Epithelial cell of proximal tubule (primary cell): ENCODE results near the gene POLE. TPM values are rescaled to one million over a fixed set of nuclear protein-coding genes. Genes with fewer than 3 reads are reported as not detected.
"Not testable (repeated sequence)": the region's sequence is repeated elsewhere in the genome, so short reads cannot be mapped to it uniquely, and the experiment has no call there.

Experiments used
- DNase-seq: peaks from one replicate; pipeline ENCODE4 v3.0.0-alpha.2; 2011; ENCODE audit warnings: low read depth
- H3K4me3 ChIP-seq: 2 replicates; pipeline ENCODE4 v1.5.1; 2011; ENCODE audit warnings: low read depth, mild to moderate bottlenecking, low read length
- CTCF ChIP-seq: conservative IDR thresholded peaks from 2 replicates; pipeline ENCODE4 v1.5.1; 2012; ENCODE audit warnings: low read depth, mild to moderate bottlenecking, low read length
- total RNA-seq: library from RNA; depleted of rRNA; stranded (reverse); fragments of >200 nt; gene quantifications from 2 replicates; pipeline ENCODE4 v1.2.3, GENCODE V29; 2015

Gene POLE
- total RNA-seq, 1 donor from 2014 or later, result 37.9 TPM

- H3K4me3 ChIP-seq, result peak overlapping the region; percentile 57
- DNase-seq, result no peak
- TF ChIP-seq CTCF, result peak; percentile 77
Measured at GRCh38 chr12:132600048-132601032, 86.8 kb downstream of the POLE start.

GRCh38 chr12:132599502-132599901 is 87.6 kb downstream of the POLE start:
- not testable (repeated sequence) for H3K4me3 ChIP-seq

GRCh38 chr12:132597333-132598316 is 89.5 kb downstream of the POLE start:
- H3K4me3 ChIP-seq, result peak overlapping the region; percentile 57
- no peak for DNase-seq
- no peak for TF ChIP-seq CTCF

More at GRCh38 chr12:132599502-132599901, 87.6 kb downstream of the POLE start:
- DNase-seq, result not testable (repeated sequence)

- DNase-seq, result no peak
- TF ChIP-seq CTCF, result no peak
Measured at GRCh38 chr12:132596016-132596415, 91.1 kb downstream of the POLE start.

GRCh38 chr12:132595183-132595582 is 92.0 kb downstream of the POLE start:
- TF ChIP-seq CTCF, result no peak
- DNase-seq, result no peak
- no peak overlapping the region for H3K4me3 ChIP-seq

More at GRCh38 chr12:132596016-132596415, 91.1 kb downstream of the POLE start:
- no peak overlapping the region for H3K4me3 ChIP-seq

GRCh38 chr12:132593938-132594358 is 93.2 kb downstream of the POLE start:
- H3K4me3 ChIP-seq, result no peak overlapping the region

More at GRCh38 chr12:132593938-132594358, 93.2 kb downstream of the POLE start:
- no peak for TF ChIP-seq CTCF
- peak; percentile 74 for DNase-seq
